Activated CD8-positive, alpha-beta memory T cell treated with anti-CD3 and anti-CD28 coated beads, Interleukin-2, amount 10 ng/mL, durations not matched to agents 7 days and 5 days (primary cell): ENCODE results near the gene MED13. TPM values are rescaled to one million over a fixed set of nuclear protein-coding genes. Genes with fewer than 3 reads are reported as not detected.
"Not testable (repeated sequence)": the region's sequence is repeated elsewhere in the genome, so short reads cannot be mapped to it uniquely, and the experiment has no call there.

Experiments used
- ATAC-seq: fragments of 150-1000 bp; cut with Tn5 transposase; one replicate; pipeline ENCODE4 v1.10.0; 2021; ENCODE audit warnings: moderate library complexity
- CTCF ChIA-PET: fragments of 350-600 bp; sonication (Branson Sonifier 250); formaldehyde crosslinking; loops from one replicate; lab custom pipeline; 2021; ENCODE audit warnings: antibody characterized with exemption; lab: Charles Lee
- DNase-seq: peaks from one replicate; pipeline ENCODE4 v3.0.0-alpha.2; 2020
- H3K27ac Mint-ChIP-seq: one replicate; pipeline ENCODE4 v1.8.0; 2021; ENCODE audit warnings: mild to moderate bottlenecking, mixed read lengths
- H3K27me3 Mint-ChIP-seq: one replicate; pipeline ENCODE4 v1.8.0; 2021; ENCODE audit warnings: mixed read lengths
- H3K36me3 Mint-ChIP-seq: one replicate; pipeline ENCODE4 v1.8.0; 2021; ENCODE audit warnings: mild to moderate bottlenecking, mixed read lengths
- H3K4me1 Mint-ChIP-seq: one replicate; pipeline ENCODE4 v1.8.0; 2021; ENCODE audit warnings: mixed read lengths
- H3K4me3 Mint-ChIP-seq: one replicate; pipeline ENCODE4 v1.8.0; 2021; ENCODE audit warnings: mild to moderate bottlenecking, moderate library complexity, mixed read lengths
- H3K9me3 Mint-ChIP-seq: one replicate; pipeline ENCODE4 v1.8.0; 2022; ENCODE audit warnings: low read depth, mixed read lengths
- total RNA-seq, 2 experiments: library from RNA; stranded (reverse); gene quantifications; one replicate each; pipeline ENCODE4 v1.2.3, GENCODE V29; 2021

Gene MED13
- total RNA-seq, 2 experiments from 2014 or later: 52.4 to 63.6 TPM

DNA sequence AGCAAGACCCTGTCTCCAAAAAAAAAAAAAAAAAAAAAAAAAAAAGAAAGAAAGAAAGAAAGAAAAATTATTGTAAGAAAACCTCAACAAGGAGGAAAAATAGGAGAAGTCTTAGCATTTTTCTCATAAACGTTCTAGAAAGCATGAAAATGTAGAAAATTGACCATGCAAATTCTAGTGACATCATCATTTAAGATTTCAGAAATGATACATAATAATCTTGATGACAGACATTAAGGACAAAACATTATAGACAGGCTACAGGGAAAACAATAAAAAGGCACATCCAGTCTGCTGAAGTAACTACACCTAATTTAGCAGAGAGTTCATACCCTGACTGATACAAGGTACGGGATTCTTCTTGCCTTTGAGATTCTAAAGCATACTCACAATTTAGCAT, 21.9 kb downstream of the MED13 start:
- H3K9me3 Mint-ChIP-seq: no peaks in the 10 kb centered on the region
- peaks cover 52% of the 10 kb centered on the region for H3K36me3 Mint-ChIP-seq
- ATAC-seq (no peak), DNase-seq (no peak)
- H3K4me1 Mint-ChIP-seq: peaks cover 37% of the 10 kb centered on the region
- H3K27me3 Mint-ChIP-seq: no peaks in the 10 kb centered on the region
- CTCF ChIA-PET: interaction anchor here (0.9 to 1.3 kb wide), 2 partner anchors 10 to 66 kb away, joined by 4 to 5 read pairs; no protein-coding TSS in a partner anchor
- H3K27ac Mint-ChIP-seq: no peak overlapping the region
- H3K4me3 Mint-ChIP-seq: no peak overlapping the region

DNA sequence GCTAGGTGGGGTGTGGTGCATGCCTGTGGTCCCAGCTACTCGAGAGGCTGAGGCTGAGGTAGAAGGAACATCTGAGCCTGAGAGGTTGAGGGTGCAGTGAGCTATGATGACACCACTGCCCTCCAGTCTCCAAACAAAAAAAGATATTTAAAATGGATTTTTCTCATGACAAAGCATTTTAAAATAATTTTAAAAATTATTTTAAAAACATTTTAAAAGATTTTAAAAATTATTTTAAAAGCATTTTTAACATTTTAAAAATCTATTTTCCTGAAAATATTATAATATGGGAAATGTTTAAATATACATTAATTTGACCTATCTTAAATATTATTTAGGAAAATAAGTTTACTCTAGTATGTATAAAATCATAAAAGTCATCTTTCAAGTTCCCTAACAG, 26.8 kb downstream of the MED13 start:
- Mint-ChIP-seq H3K27ac (no peak overlapping the region), H3K4me1 (peaks cover 23% of the 10 kb centered on the region), H3K4me3 (no peak overlapping the region), H3K36me3 (peaks cover 44% of the 10 kb centered on the region), H3K9me3 (no peaks in the 10 kb centered on the region), H3K27me3 (no peaks in the 10 kb centered on the region)
- DNase-seq (no peak), ATAC-seq (no peak)
- CTCF ChIA-PET: interaction anchor here (1.1 kb wide), 1 partner anchor 12 kb away, joined by 4 read pairs; no protein-coding TSS in a partner anchor

DNA sequence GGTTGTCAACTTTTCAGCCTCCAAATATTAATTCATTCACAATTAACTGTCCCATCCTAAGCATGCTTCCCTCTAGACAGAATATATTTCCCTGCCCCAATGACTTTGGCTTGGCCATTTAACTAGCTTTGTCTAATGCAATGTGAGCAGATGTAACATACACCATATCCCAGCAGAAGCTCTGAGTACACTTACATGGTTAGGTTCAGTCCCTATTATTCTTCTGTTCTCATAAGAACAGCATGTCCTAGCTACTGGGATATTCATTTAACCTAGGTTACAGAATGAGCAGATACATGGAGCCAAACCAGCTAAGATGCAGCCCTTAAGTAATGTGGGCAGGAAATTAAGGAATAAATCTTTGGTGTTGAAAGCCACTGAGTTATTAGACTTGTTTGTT, 31.8 kb downstream of the MED13 start:
- H3K36me3 Mint-ChIP-seq: peaks cover 42% of the 10 kb centered on the region
- no peak for ATAC-seq
- peaks cover 5% of the 10 kb centered on the region for H3K4me1 Mint-ChIP-seq
- CTCF ChIA-PET: interaction anchor here (0.6 to 1.0 kb wide), 3 partner anchors 12 to 71 kb away, joined by 3 to 5 read pairs (median 3); no protein-coding TSS in a partner anchor
- no peak overlapping the region for H3K4me3 Mint-ChIP-seq
- no peaks in the 10 kb centered on the region for H3K27me3 Mint-ChIP-seq
- H3K27ac Mint-ChIP-seq: no peak overlapping the region
- DNase-seq: no peak
- no peaks in the 10 kb centered on the region for H3K9me3 Mint-ChIP-seq

DNA sequence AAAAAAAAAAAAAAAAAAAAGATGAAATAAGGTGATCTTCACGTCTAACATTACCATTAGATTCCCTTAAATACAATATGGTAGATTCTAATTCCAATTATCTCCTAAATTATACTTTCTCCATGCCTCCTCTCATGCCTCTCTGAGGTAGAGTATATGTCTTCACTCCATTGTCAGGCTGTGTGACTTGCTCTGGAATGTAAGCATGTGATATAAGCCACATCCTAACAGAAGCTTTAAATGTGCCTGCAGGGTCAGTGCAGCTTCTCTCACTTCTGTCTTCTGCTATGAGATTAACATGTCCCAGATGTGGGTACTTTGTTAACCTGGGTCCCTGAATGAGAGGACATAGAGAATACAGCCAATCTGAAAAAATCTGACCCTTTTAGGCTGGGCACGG, 32.6 kb downstream of the MED13 start:
- DNase-seq (no peak), ATAC-seq (no peak)
- Mint-ChIP-seq H3K4me1 (peaks cover 6% of the 10 kb centered on the region), H3K4me3 (no peak overlapping the region), H3K36me3 (peaks cover 49% of the 10 kb centered on the region), H3K27me3 (no peaks in the 10 kb centered on the region), H3K9me3 (no peaks in the 10 kb centered on the region), H3K27ac (no peak overlapping the region)
- CTCF ChIA-PET: no interaction called here

DNA sequence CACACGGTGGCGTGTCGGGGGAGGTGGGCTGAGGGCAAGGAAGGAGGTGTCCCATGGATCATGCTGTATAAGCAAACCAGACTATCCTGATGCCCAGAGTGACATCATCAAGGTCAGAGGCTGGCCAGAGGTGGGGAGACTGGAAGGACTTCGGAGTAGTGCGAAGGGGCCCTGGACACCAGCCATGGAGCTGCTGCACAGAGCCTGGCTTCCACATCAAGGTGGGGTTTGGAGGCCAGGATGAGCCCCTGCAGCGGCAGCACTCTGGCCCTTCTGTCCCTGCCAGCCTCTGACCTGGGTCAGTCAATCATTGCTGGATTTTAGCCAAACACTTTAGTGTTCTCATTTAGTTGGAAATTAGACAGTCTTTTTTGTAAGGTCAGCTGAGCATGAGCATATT, 34.8 kb downstream of the MED13 start:
- Mint-ChIP-seq H3K4me3 (no peak overlapping the region), H3K9me3 (no peaks in the 10 kb centered on the region), H3K36me3 (peaks cover 56% of the 10 kb centered on the region), H3K4me1 (peaks cover 8% of the 10 kb centered on the region), H3K27ac (no peak overlapping the region), H3K27me3 (no peaks in the 10 kb centered on the region)
- CTCF ChIA-PET: interaction anchor here (1.1 kb wide), 1 partner anchor 35 kb away, joined by 4 read pairs; no protein-coding TSS in a partner anchor
- no peak for ATAC-seq
- no peak for DNase-seq

DNA sequence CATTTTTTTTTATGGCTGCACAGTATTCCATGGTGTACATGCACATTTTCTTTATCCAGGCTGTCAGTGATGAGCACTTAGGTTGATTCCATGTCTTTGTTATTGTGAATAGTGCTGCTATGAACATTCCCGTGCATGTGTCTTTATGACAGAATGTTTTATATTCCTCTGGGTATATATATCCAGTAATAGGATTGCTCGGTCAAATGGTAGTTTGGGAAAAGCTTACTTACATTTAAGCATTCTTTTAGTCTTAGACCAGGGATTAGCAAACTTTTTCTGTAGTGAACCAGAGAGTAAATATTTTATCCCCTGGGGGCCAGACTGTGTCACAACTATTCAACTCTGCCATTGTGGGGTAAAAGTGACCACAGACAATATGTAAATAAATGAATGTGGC, 40.2 kb downstream of the MED13 start:
- Mint-ChIP-seq H3K9me3 (no peaks in the 10 kb centered on the region), H3K4me3 (no peak overlapping the region), H3K36me3 (peaks cover 52% of the 10 kb centered on the region), H3K4me1 (peaks cover 3% of the 10 kb centered on the region), H3K27me3 (no peaks in the 10 kb centered on the region), H3K27ac (no peak overlapping the region)
- ATAC-seq (no peak), DNase-seq (no peak)
- CTCF ChIA-PET: interaction anchor here (0.6 to 1.0 kb wide), 2 partner anchors 9 to 11 kb away, joined by 3 to 4 read pairs; no protein-coding TSS in a partner anchor

DNA sequence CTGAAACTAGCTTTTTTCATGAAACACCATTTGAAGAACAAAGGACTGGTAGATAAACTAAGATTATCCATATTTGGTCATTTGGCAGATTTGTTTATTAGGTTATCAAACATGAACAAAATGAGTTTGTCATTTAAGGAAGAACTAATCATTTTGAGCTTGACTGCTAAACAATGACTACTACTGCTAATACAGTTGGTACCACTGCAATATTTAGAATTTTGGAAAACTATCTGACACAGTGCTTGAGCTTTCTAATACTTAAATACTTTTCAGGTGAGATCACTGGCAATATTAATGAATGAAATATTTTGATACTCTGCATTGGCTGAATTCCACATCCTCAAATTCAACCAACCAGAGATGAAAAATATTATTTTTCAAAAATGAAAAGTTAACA, 47.2 kb downstream of the MED13 start:
- Mint-ChIP-seq H3K36me3 (peaks cover 36% of the 10 kb centered on the region), H3K4me1 (peaks cover 1% of the 10 kb centered on the region), H3K4me3 (no peak overlapping the region), H3K27ac (no peak overlapping the region), H3K27me3 (no peaks in the 10 kb centered on the region), H3K9me3 (peaks cover 4% of the 10 kb centered on the region)
- ATAC-seq: no peak
- CTCF ChIA-PET: interaction anchor here (0.8 kb wide), 1 partner anchor 110 kb away, joined by 3 read pairs; no protein-coding TSS in a partner anchor
- DNase-seq: no peak

DNA sequence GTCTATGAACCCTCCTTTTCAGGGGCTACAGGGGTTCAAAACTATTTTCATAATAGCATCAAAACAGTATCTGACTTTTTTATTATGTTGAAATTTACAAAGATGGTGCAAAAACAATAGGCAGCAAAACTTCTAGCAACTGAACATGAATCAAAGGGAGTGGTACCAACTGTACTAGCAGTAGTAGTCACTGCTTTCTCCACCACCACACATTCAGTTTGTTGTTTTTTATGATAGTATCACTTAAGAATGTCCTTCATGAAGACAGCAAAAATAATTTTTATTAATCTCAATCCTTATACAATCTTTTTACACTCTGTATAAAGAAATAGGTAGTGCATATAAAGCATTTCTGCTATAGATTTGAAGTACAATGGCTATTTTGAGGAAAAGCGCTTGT, 47.6 kb downstream of the MED13 start:
- peaks cover 36% of the 10 kb centered on the region for H3K36me3 Mint-ChIP-seq
- CTCF ChIA-PET: interaction anchor here (0.8 kb wide), 1 partner anchor 110 kb away, joined by 3 read pairs; no protein-coding TSS in a partner anchor
- no peaks in the 10 kb centered on the region for H3K27me3 Mint-ChIP-seq
- ATAC-seq (no peak), DNase-seq (no peak)
- H3K4me1 Mint-ChIP-seq: peaks cover 1% of the 10 kb centered on the region
- no peak overlapping the region for H3K4me3 Mint-ChIP-seq
- no peak overlapping the region for H3K27ac Mint-ChIP-seq
- peaks cover 4% of the 10 kb centered on the region for H3K9me3 Mint-ChIP-seq

DNA sequence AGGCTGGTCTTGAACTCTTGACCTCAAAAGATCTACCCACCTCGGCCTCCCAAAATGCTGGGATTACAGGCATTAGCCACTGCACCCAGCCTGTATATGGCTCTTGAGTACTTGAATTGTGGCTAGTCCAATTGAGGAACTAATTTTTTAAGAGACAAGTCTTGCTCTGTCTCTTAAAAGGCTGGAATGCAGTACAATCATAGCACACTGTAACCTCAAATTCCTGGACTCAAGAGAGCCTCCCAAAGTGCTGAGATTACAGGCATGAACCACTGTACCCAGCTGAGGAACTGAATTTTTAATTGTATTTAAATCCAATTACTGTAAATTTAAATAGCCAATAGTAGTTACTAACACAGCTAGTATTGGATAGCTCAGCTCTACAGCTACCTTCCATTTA, 50.6 kb downstream of the MED13 start:
- no peak overlapping the region for H3K4me3 Mint-ChIP-seq
- peaks cover 4% of the 10 kb centered on the region for H3K9me3 Mint-ChIP-seq
- DNase-seq (no peak), ATAC-seq (no peak)
- peaks cover 48% of the 10 kb centered on the region for H3K36me3 Mint-ChIP-seq
- no peak overlapping the region for H3K27ac Mint-ChIP-seq
- peaks cover 4% of the 10 kb centered on the region for H3K4me1 Mint-ChIP-seq
- no peaks in the 10 kb centered on the region for H3K27me3 Mint-ChIP-seq
- CTCF ChIA-PET: no interaction called here

DNA sequence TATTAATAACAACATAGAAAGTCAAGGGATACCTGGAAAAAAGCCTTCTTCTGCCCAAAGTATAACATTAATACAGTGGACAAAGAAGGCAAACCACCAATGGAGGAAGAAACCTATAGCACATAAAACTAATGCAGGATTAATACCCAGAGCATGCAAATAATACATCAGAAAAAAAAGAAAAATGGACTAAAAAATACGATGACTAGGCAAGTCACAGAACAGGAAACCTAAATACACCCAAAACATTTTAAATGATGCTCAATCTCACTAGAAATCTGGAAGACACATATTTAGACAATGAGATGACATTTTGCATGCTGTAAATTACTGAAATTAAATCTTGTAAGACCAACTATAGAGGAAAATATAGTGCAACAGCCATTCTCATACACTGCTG, 55.9 kb downstream of the MED13 start:
- DNase-seq: no peak
- CTCF ChIA-PET: interaction anchor here (1.4 kb wide), 1 partner anchor 10 kb away, joined by 6 read pairs; no protein-coding TSS in a partner anchor
- peak overlapping the region; percentile 6 for H3K27ac Mint-ChIP-seq
- H3K27me3 Mint-ChIP-seq: no peaks in the 10 kb centered on the region
- peaks cover 13% of the 10 kb centered on the region for H3K4me1 Mint-ChIP-seq
- peaks cover 71% of the 10 kb centered on the region for H3K36me3 Mint-ChIP-seq
- no peak for ATAC-seq
- H3K4me3 Mint-ChIP-seq: no peak overlapping the region
- peaks cover 4% of the 10 kb centered on the region for H3K9me3 Mint-ChIP-seq

DNA sequence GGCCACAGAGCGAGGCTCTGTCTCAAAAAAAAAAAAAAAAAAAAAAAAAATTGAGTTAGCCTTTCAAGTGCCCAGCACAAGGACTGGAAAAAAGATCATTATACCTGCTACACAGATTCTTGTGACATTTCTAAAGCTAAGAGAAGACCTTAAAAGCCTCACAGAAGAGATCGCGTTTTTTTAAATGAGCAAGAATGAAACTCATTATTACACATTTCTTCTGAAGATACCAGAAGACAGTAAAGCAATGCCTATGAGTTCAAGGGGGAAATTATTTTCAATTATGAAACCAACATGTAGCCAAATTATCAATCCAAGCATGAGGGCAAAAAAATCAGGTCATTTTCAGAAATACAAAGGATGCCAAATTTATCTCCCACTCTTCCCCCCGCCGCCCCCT, 56.8 kb downstream of the MED13 start:
- no peak overlapping the region for H3K4me3 Mint-ChIP-seq
- peaks cover 67% of the 10 kb centered on the region for H3K36me3 Mint-ChIP-seq
- CTCF ChIA-PET: interaction anchor here (0.7 to 1.4 kb wide), 2 partner anchors 11 to 63 kb away, joined by 3 to 6 read pairs; no protein-coding TSS in a partner anchor

DNA sequence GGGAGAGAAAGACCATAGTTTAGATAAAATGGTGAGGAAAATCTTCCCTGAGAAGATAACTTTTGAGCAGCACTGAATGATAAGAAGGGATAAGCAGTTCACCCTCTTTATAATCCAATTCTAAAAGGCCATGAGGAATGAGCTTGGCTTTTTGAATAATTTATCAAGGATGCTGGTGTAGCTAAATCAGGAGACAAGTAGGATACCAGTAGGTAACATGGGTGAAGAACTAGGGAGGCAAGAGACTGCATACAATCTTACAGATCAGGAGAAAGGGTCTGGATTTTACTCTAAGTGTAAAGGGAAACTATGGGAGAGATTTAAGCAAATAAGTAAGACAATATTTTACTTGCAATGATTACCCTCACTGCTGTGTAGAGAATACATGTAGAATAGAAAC, 60.7 kb downstream of the MED13 start:
- no peak overlapping the region for H3K27ac Mint-ChIP-seq
- no peaks in the 10 kb centered on the region for H3K27me3 Mint-ChIP-seq

More for the DNA sequence above, 56.8 kb downstream of the MED13 start:
- Mint-ChIP-seq H3K4me1 (peaks cover 13% of the 10 kb centered on the region), H3K27ac (no peak overlapping the region), H3K27me3 (no peaks in the 10 kb centered on the region), H3K9me3 (no peaks in the 10 kb centered on the region)
- ATAC-seq: peak; percentile 33
- DNase-seq: no peak

DNA sequence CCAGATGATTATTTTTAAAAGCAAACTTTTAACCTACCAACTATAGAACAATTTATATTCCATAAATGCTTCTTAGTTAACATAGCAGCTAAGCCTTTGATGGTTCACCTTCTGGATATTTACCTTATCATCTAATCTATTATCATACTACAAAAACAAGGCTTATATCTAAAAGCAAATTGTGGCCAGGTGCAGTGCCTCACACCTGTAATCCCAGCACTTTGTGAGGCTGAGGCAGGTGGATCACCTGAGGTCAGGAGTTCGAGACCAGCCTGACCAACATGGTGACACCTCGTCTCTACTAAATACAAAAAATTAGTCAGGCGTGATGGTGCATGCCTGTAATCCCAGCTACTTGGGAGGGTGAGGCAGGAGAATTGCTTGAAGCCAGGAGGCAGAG, 61.9 kb downstream of the MED13 start:
- ATAC-seq, CTCF ChIA-PET, H3K4me3 Mint-ChIP-seq, H3K9me3 Mint-ChIP-seq, H3K4me1 Mint-ChIP-seq, DNase-seq, H3K27me3 Mint-ChIP-seq, H3K27ac Mint-ChIP-seq: not testable (repeated sequence)
- peaks cover 43% of the 10 kb centered on the region for H3K36me3 Mint-ChIP-seq

More for the DNA sequence above, 60.7 kb downstream of the MED13 start:
- CTCF ChIA-PET: interaction anchor here (0.6 kb wide), 1 partner anchor 21 kb away, joined by 3 read pairs; no protein-coding TSS in a partner anchor
- Mint-ChIP-seq H3K4me3 (no peak overlapping the region), H3K9me3 (no peaks in the 10 kb centered on the region), H3K36me3 (peaks cover 50% of the 10 kb centered on the region), H3K4me1 (peaks cover 11% of the 10 kb centered on the region)
- DNase-seq: no peak
- ATAC-seq: no peak

DNA sequence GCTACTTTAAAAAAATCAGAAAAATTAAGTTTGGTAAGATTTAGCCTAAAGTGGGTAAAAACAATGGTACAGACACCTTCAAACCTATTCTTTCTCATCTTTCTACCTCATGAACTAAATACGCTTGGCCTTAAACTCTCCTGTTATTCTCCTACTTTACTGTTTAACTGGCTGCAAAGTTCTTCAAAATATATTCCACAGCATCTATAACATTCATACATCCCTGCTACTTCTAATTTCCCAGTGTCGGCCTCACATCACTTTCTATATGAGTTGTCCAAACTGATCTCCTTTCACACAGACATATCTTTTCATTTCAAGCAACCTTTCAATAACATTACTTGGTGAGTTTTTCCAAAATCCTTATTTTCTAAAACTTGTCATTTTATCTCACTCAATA, 64.0 kb downstream of the MED13 start:
- DNase-seq: no peak
- H3K36me3 Mint-ChIP-seq: peaks cover 34% of the 10 kb centered on the region
- CTCF ChIA-PET: no interaction called here
- no peak for ATAC-seq
- peaks cover 3% of the 10 kb centered on the region for H3K4me1 Mint-ChIP-seq
- H3K9me3 Mint-ChIP-seq: no peaks in the 10 kb centered on the region
- no peak overlapping the region for H3K4me3 Mint-ChIP-seq
- no peak overlapping the region for H3K27ac Mint-ChIP-seq
- no peaks in the 10 kb centered on the region for H3K27me3 Mint-ChIP-seq
